Measurements from ENCODE around the gene GRIK1. TPM values are rescaled to one million over a fixed set of nuclear protein-coding genes. Genes with fewer than 3 reads are reported as not detected.
A peak's percentile ranks its signal among the peaks of the same experiment; 100 is the strongest.

Gene GRIK1
- total and polyA plus RNA-seq, 3 experiments from 2014 or later, result not detected

DNA sequence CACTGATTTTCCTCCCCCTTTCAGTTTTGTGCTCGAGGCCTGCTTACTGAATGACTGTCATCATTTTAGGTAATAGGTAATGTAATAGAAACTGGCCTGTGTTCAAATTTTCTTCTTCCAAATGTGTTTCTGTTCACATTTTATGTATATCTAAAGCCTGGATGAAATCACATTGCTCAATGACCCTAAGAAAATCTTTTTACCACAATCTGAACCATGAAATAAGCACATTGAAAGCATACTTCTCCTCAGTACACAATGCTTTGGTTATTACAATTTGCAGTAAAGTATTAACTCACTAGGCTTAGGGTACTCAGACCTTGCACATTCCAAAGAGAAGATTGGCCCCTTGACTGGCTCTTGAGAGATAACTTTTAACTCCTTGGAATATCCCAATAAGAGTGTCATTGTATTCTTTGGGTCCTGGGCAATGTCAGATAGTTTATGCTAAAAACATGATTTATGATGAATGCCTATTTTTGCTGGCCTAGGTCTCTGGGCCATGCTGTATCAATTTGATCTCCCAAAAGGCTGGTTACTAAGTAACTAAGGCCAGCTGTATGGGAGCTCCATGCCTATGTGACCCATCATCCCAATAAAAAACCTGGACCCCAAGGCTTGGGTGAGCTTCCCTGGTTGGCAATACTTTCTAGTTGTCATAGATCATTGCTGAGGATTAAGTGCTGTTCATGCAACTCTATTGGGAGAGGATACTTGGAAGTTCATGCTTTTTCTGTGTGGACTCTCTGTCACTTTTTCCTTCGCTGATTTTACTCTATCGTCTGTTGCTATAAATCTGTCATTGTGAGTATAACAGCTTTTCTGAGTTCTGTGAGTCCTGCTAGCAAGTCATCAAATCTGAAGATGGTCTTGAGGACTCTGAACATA is 293.9 kb downstream of the GRIK1 start:
- no peak overlapping the region for H3K4me3 ChIP-seq (ENCODE audit: low read length)
- no peaks in the 10 kb centered on the region for H3K4me1 ChIP-seq (ENCODE audit: insufficient read depth, low read length)
- ChIA-PET POLR2A (no interaction called here), CTCF (no interaction called here)
- H3K9me3 ChIP-seq (ENCODE audit: low read length), result no peaks in the 10 kb centered on the region
- DNase-seq, result no peak
- H3K4me3 Mint-ChIP-seq, result no peak overlapping the region
- H3K27ac Mint-ChIP-seq, result no peak overlapping the region
- H3K4me1 Mint-ChIP-seq, result no peaks in the 10 kb centered on the region
- H3K27me3 ChIP-seq (ENCODE audit: insufficient read depth, low read length, poor library complexity, severe bottlenecking), result no peaks in the 10 kb centered on the region
- peaks cover 0 to 4% (median 0%) of the 10 kb centered on the region in 3 donors for H3K36me3 Mint-ChIP-seq
- H3K36me3 ChIP-seq (ENCODE audit: insufficient read depth, low read length), result no peaks in the 10 kb centered on the region
- H3K27me3 Mint-ChIP-seq, result peaks cover 0 to 1% of the 10 kb centered on the region in 2 donors
- peak overlapping the region; percentile 18 for H3K27ac ChIP-seq (ENCODE audit: low read depth, low read length)
- H3K9me3 Mint-ChIP-seq, result no peaks in the 10 kb centered on the region

DNA sequence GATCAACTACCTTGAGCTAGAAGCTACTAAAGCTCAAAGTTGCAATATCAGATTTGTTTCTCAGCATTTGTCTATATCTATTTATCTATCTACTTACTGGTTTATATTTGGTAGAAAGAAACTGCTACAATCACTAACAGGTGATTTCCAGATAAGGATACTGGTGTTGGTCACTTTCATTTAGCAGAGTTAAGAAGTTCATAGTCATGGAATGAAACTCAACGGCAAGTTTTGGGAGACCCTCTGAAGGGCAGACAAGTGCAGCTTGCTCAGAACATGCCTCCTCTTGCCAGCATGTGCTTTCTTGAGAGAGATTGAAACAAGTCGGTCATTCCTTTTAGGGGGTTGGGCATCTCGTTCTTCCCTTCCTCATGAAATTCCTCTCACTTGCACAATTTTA is 296.5 kb downstream of the GRIK1 start:
- no peaks in the 10 kb centered on the region for H3K36me3 Mint-ChIP-seq

GRCh38 chr21:29642551-29643245 is 297.1 kb downstream of the GRIK1 start:
- DNase-seq, result no peak

More for the DNA sequence above, 296.5 kb downstream of the GRIK1 start:
- Histone ChIP-seq H3K9me3 (ENCODE audit: low read length) (no peaks in the 10 kb centered on the region), H3K4me1 (ENCODE audit: insufficient read depth, low read length) (no peaks in the 10 kb centered on the region), H3K36me3 (ENCODE audit: insufficient read depth, low read length) (no peaks in the 10 kb centered on the region), H3K4me3 (ENCODE audit: low read length) (no peak overlapping the region), H3K27me3 (ENCODE audit: insufficient read depth, low read length, poor library complexity, severe bottlenecking) (no peaks in the 10 kb centered on the region), H3K27ac (ENCODE audit: low read depth, low read length) (peak overlapping the region; percentile 79)
- H3K9me3 Mint-ChIP-seq, result peaks cover 0 to 2% (median 0%) of the 10 kb centered on the region in 5 donors
- H3K4me1 Mint-ChIP-seq, result no peaks in the 10 kb centered on the region
- no peak overlapping the region for H3K27ac Mint-ChIP-seq
- CTCF ChIA-PET, result no interaction called here
- peaks cover 0 to 1% of the 10 kb centered on the region in 2 donors for H3K27me3 Mint-ChIP-seq
- POLR2A ChIA-PET, result no interaction called here
- no peak overlapping the region for H3K4me3 Mint-ChIP-seq
- DNase-seq, result no peak

DNA sequence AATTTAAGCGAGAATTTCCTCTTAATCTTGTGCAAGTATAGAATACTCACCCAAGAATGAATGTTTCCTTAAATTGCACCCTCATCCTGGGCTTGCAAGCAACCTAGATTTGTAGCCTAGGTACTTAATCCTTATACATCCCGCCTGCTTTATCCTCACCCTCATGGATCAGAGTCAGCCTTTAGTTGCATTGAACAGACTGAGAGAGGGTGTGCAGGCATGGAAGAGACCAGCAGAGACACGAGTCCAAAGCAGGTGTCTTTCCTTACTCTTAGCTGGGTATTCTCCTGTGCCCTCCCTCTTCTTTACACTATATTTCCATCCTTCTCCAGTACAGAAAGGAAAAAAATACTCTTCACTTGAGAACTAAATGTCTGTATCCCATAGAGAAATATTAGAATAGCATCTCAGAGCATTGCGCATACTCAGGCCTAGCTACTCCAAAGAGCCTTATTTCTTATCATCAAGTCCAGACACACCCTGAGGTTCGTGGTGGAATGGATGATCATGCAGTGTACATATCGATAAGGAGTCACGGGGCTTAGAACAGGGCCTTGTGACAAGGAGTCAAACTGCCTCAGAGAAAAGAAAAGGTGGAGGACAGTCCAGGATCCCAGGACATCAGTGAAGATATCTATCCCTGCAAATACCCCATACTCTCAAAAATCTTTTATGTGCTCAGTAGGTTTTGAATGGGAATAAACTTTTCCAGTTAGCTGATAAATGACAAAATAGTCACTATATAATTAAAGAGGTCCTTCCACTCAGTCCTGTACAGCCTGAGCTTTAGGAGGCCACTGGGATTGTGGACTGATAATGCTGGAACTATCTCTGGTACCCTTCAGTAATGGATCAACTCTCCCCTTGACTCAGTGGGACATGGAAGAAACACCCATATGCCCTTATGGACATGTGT is 297.9 kb downstream of the GRIK1 start:
- H3K4me1 Mint-ChIP-seq, result no peaks in the 10 kb centered on the region
- no peaks in the 10 kb centered on the region for H3K27me3 ChIP-seq (ENCODE audit: insufficient read depth, low read length, poor library complexity, severe bottlenecking)
- peak overlapping the region in 1 of 8 donors; percentile 49 for H3K27ac Mint-ChIP-seq
- H3K9me3 Mint-ChIP-seq, result peaks cover 0 to 2% (median 0%) of the 10 kb centered on the region in 5 donors
- CTCF ChIA-PET, result no interaction called here
- H3K27ac ChIP-seq (ENCODE audit: low read depth, low read length), result peak overlapping the region; percentile 79
- no peaks in the 10 kb centered on the region for H3K36me3 Mint-ChIP-seq
- no peaks in the 10 kb centered on the region for H3K36me3 ChIP-seq (ENCODE audit: insufficient read depth, low read length)
- no peaks in the 10 kb centered on the region for H3K4me1 ChIP-seq (ENCODE audit: insufficient read depth, low read length)
- POLR2A ChIA-PET, result no interaction called here
- no peak for DNase-seq
- peaks cover 0 to 4% of the 10 kb centered on the region in 2 donors for H3K27me3 Mint-ChIP-seq
- H3K4me3 Mint-ChIP-seq, result no peak overlapping the region
- no peak overlapping the region for H3K4me3 ChIP-seq (ENCODE audit: low read length)
- no peaks in the 10 kb centered on the region for H3K9me3 ChIP-seq (ENCODE audit: low read length)

More at GRCh38 chr21:29642551-29643245, 297.1 kb downstream of the GRIK1 start:
- ChIA-PET CTCF (no interaction called here), POLR2A (no interaction called here)
- Mint-ChIP-seq H3K4me3 (no peak overlapping the region), H3K4me1 (no peaks in the 10 kb centered on the region), H3K36me3 (no peaks in the 10 kb centered on the region), H3K27me3 (peaks cover 0 to 4% of the 10 kb centered on the region in 2 donors), H3K27ac (no peak overlapping the region), H3K9me3 (peaks cover 0 to 2% (median 0%) of the 10 kb centered on the region in 5 donors)
- H3K27me3 ChIP-seq (ENCODE audit: insufficient read depth, low read length, poor library complexity, severe bottlenecking), result no peaks in the 10 kb centered on the region
- H3K4me3 ChIP-seq (ENCODE audit: low read length), result no peak overlapping the region
- no peaks in the 10 kb centered on the region for H3K4me1 ChIP-seq (ENCODE audit: insufficient read depth, low read length)
- no peaks in the 10 kb centered on the region for H3K9me3 ChIP-seq (ENCODE audit: low read length)
- no peaks in the 10 kb centered on the region for H3K36me3 ChIP-seq (ENCODE audit: insufficient read depth, low read length)
- H3K27ac ChIP-seq (ENCODE audit: low read depth, low read length), result peak overlapping the region; percentile 79

DNA sequence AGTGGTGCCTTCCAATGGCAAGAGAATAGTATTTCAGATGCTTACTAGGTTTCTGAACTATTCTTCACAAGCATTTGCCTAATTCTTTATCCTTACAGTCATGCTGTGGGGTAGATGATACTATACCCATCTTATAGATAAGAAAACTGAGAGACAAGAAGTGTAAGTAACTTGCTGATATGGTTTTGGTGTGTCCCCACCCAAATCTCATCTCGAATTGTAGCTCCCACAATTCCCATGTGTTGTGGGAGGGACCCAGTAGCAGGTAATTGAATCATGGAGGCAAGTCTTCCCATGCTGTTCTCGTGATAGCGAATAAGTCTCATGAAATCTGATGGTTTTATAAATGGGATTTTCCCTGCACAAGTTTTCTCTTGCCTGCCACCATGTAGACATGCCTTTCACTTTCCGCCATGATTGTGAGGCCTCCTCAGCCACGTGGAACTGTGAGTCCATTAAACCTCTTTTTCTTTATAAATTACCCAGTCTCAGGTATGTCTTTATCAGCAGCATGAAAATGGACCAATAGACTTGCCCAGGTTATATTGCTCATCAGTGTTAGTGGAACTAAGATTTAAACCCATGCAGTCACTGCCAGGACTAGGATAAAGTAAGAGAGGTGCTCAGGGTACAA is 298.7 kb downstream of the GRIK1 start:
- H3K27ac Mint-ChIP-seq, result no peak overlapping the region
- no peak for DNase-seq
- no peaks in the 10 kb centered on the region for H3K36me3 Mint-ChIP-seq
- ChIA-PET CTCF (no interaction called here), POLR2A (no interaction called here)
- Histone ChIP-seq H3K27ac (ENCODE audit: low read depth, low read length) (peak overlapping the region; percentile 79), H3K9me3 (ENCODE audit: low read length) (no peaks in the 10 kb centered on the region), H3K36me3 (ENCODE audit: insufficient read depth, low read length) (no peaks in the 10 kb centered on the region), H3K27me3 (ENCODE audit: insufficient read depth, low read length, poor library complexity, severe bottlenecking) (no peaks in the 10 kb centered on the region), H3K4me3 (ENCODE audit: low read length) (no peak overlapping the region), H3K4me1 (ENCODE audit: insufficient read depth, low read length) (no peaks in the 10 kb centered on the region)
- no peaks in the 10 kb centered on the region for H3K4me1 Mint-ChIP-seq
- peaks cover 0 to 4% of the 10 kb centered on the region in 2 donors for H3K27me3 Mint-ChIP-seq
- H3K4me3 Mint-ChIP-seq, result no peak overlapping the region
- H3K9me3 Mint-ChIP-seq, result peaks cover 0 to 2% (median 0%) of the 10 kb centered on the region in 5 donors

GRCh38 chr21:29640080-29640508 is 299.7 kb downstream of the GRIK1 start:
- Histone ChIP-seq H3K9me3 (ENCODE audit: low read length) (no peaks in the 10 kb centered on the region), H3K4me1 (ENCODE audit: insufficient read depth, low read length) (no peaks in the 10 kb centered on the region), H3K4me3 (ENCODE audit: low read length) (no peak overlapping the region), H3K36me3 (ENCODE audit: insufficient read depth, low read length) (no peaks in the 10 kb centered on the region), H3K27me3 (ENCODE audit: insufficient read depth, low read length, poor library complexity, severe bottlenecking) (no peaks in the 10 kb centered on the region), H3K27ac (ENCODE audit: low read depth, low read length) (peak overlapping the region; percentile 79)
- no peak overlapping the region for H3K4me3 Mint-ChIP-seq
- POLR2A ChIA-PET, result no interaction called here
- no peak for DNase-seq
- no peaks in the 10 kb centered on the region for H3K4me1 Mint-ChIP-seq
- CTCF ChIA-PET, result no interaction called here
- peaks cover 0 to 2% (median 0%) of the 10 kb centered on the region in 5 donors for H3K9me3 Mint-ChIP-seq
- H3K36me3 Mint-ChIP-seq, result no peaks in the 10 kb centered on the region
- no peak overlapping the region for H3K27ac Mint-ChIP-seq
- peaks cover 0 to 4% of the 10 kb centered on the region in 2 donors for H3K27me3 Mint-ChIP-seq

GRCh38 chr21:29639366-29640079 is 300.3 kb downstream of the GRIK1 start:
- CTCF ChIA-PET, result no interaction called here
- Mint-ChIP-seq H3K4me3 (no peak overlapping the region), H3K36me3 (no peaks in the 10 kb centered on the region), H3K9me3 (peaks cover 0 to 2% (median 0%) of the 10 kb centered on the region in 5 donors), H3K4me1 (no peaks in the 10 kb centered on the region), H3K27ac (no peak overlapping the region), H3K27me3 (peaks cover 0 to 4% of the 10 kb centered on the region in 2 donors)
- POLR2A ChIA-PET, result no interaction called here
- Histone ChIP-seq H3K9me3 (ENCODE audit: low read length) (no peaks in the 10 kb centered on the region), H3K36me3 (ENCODE audit: insufficient read depth, low read length) (no peaks in the 10 kb centered on the region), H3K27me3 (ENCODE audit: insufficient read depth, low read length, poor library complexity, severe bottlenecking) (no peaks in the 10 kb centered on the region), H3K4me3 (ENCODE audit: low read length) (no peak overlapping the region), H3K4me1 (ENCODE audit: insufficient read depth, low read length) (no peaks in the 10 kb centered on the region), H3K27ac (ENCODE audit: low read depth, low read length) (peak overlapping the region; percentile 19)
- no peak for DNase-seq

Data from CD8-positive, alpha-beta memory T cell (primary cell).